HEK293T (cell line): ENCODE data around the gene STK39.

Experiments used
- CTCF ChIA-PET: fragments of 350-600 bp; formaldehyde crosslinking; extraction: SDS; loops from one replicate; lab custom pipeline; 2021; ENCODE audit warnings: antibody characterized with exemption, inconsistent platforms; lab: Yijun Ruan, JAX
- POLR2A ChIA-PET: fragments of 350-600 bp; formaldehyde crosslinking; extraction: SDS; loops from one replicate; lab custom pipeline; 2020; ENCODE audit warnings: antibody characterized with exemption, inconsistent platforms; lab: Yijun Ruan, JAX
- DNase-seq: peaks from one replicate; pipeline ENCODE4 v3.0.0; 2012; ENCODE audit warnings: mixed read lengths; ENCODE audit errors: extremely low spot score
- ARNT ChIP-seq: fragments of 450-650 bp; IDR thresholded peaks from 2 replicates; pipeline ENCODE4 v1.6.1; 2017; ENCODE audit warnings: mild to moderate bottlenecking
- BHLHE40 ChIP-seq: fragments of 450-650 bp; IDR thresholded peaks from 2 replicates; pipeline ENCODE4 v1.6.1; 2016; ENCODE audit warnings: mild to moderate bottlenecking, moderate library complexity, borderline replicate concordance
- CTBP1 ChIP-seq: fragments of 450-650 bp; IDR thresholded peaks from 2 replicates; pipeline ENCODE4 v1.6.1; 2016; ENCODE audit warnings: borderline replicate concordance
- ELF4 ChIP-seq: fragments of 450-650 bp; IDR thresholded peaks from 2 replicates; pipeline ENCODE4 v1.6.1; 2017; ENCODE audit warnings: antibody characterized with exemption
- FOXA1 ChIP-seq: fragments of 450-650 bp; IDR thresholded peaks from 2 replicates; pipeline ENCODE4 v1.6.1; 2016; ENCODE audit warnings: mild to moderate bottlenecking
- FOXK2 ChIP-seq: fragments of 450-650 bp; IDR thresholded peaks from 2 replicates; pipeline ENCODE4 v1.6.1; 2016; ENCODE audit warnings: mild to moderate bottlenecking
- FOXM1 ChIP-seq: fragments of 450-650 bp; IDR thresholded peaks from 2 replicates; pipeline ENCODE4 v1.6.1; 2017; ENCODE audit warnings: mild to moderate bottlenecking, borderline replicate concordance
- HDGF ChIP-seq: fragments of 450-650 bp; IDR thresholded peaks from 2 replicates; pipeline ENCODE4 v1.6.1; 2017; ENCODE audit warnings: antibody characterized with exemption, borderline replicate concordance
- L3MBTL2 ChIP-seq: fragments of 450-650 bp; conservative IDR thresholded peaks from 2 replicates; pipeline ENCODE4 v1.6.1; 2016; ENCODE audit warnings: mild to moderate bottlenecking
- LEF1 ChIP-seq: fragments of 450-650 bp; IDR thresholded peaks from 2 replicates; pipeline ENCODE4 v1.6.1; 2017; ENCODE audit warnings: mild to moderate bottlenecking, borderline replicate concordance
- NFRKB ChIP-seq: fragments of 450-650 bp; IDR thresholded peaks from 2 replicates; pipeline ENCODE4 v1.6.1; 2016; ENCODE audit warnings: mild to moderate bottlenecking, moderate library complexity
- SP1 ChIP-seq: fragments of 450-650 bp; IDR thresholded peaks from 2 replicates; pipeline ENCODE4 v1.6.1; 2017
- SUZ12 ChIP-seq: fragments of 450-650 bp; IDR thresholded peaks from 2 replicates; pipeline ENCODE4 v1.6.1; 2016; ENCODE audit warnings: mild to moderate bottlenecking
- TARDBP ChIP-seq: fragments of 450-650 bp; IDR thresholded peaks from 2 replicates; pipeline ENCODE4 v1.6.1; 2016
- ZNF384 ChIP-seq: fragments of 450-650 bp; IDR thresholded peaks from 2 replicates; pipeline ENCODE4 v1.6.1; 2016
- TF ChIP-seq, protein P1 (sequence below): fragments of 450-650 bp; IDR thresholded peaks from 2 replicates; pipeline ENCODE4 v1.6.1; 2016

STK39 gene

DNA sequence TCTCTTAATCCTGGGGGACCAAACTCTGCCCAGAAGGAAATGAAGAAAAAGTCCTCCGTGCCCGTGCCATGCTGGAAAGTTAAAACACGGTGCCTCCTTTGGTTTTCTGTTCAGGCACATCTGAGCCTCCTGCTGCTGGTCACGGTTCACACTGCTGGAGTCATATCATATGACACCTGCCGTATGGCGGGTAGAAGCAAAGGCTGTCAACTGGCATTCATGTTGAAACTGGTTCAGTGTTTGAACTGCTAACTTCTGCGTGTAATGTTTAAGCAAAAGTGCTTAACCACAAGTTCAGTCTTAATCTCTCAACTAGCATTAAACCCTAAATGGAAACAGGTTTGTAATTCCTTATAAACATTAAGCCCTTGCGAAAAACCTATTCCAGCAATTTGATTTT is 3.1 kb downstream of the STK39 start:
- CTCF ChIA-PET: no interaction called here
- peak; percentile 57 for DNase-seq
- POLR2A ChIA-PET: no interaction called here
- TF ChIP-seq, protein P1, sequence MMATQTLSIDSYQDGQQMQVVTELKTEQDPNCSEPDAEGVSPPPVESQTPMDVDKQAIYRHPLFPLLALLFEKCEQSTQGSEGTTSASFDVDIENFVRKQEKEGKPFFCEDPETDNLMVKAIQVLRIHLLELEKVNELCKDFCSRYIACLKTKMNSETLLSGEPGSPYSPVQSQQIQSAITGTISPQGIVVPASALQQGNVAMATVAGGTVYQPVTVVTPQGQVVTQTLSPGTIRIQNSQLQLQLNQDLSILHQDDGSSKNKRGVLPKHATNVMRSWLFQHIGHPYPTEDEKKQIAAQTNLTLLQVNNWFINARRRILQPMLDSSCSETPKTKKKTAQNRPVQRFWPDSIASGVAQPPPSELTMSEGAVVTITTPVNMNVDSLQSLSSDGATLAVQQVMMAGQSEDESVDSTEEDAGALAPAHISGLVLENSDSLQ: peak; percentile 28; the same call in 1 of the 2 replicates
- TF ChIP-seq L3MBTL2: peak; percentile 74
- TF ChIP-seq CTBP1: no peak

DNA sequence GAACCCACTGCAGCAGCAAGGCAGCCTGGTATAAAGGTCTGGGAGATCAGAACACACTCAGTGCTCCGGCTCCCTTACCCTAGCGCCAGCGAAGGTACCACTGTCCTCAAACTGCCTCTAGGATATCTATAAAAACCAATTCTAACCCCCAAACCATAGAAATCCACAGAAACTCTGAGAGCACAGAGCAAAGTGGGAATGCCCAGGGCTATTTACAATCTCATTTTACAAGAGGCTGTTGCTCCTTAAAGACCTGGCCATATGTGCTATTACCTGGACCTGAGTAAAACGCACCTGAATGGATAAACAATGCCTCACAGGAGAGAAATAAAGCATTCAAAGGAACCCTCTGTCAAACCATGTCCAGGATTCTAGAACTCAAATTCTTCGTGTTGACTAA is 4.3 kb downstream of the STK39 start:
- ChIA-PET POLR2A (no interaction called here), CTCF (no interaction called here)

DNA sequence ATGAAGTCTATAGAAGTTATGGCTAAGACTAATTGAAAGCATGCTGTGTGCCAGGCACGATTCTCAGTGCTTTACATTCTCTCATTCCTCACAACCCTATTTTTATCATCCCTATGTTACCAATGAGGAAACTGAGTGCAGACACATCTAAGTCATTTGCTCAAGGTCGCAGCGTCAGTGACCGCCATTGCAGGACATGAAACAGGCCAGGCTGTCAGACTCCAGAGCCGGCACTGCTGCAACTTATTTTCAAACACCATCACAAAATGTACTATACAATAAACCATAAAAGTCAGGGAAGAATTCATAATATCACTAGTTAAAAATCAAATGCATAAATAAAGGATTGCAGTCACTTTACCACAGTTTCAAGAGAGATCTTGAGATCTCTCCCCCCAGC is 5.6 kb downstream of the STK39 start:
- no peak for DNase-seq
- TF ChIP-seq HDGF (no peak), FOXK2 (no peak), ZNF384 (no peak), NFRKB (no peak), BHLHE40 (no peak), L3MBTL2 (no peak), CTBP1 (no peak), LEF1 (no peak), ELF4 (no peak), SUZ12 (no peak), SP1 (no peak), FOXA1 (no peak), FOXM1 (no peak), TARDBP (no peak), ARNT (no peak)
- TF ChIP-seq, protein P1: no peak
- CTCF ChIA-PET: no interaction called here
- POLR2A ChIA-PET: no interaction called here

More for the DNA sequence above, 4.3 kb downstream of the STK39 start:
- TF ChIP-seq ELF4 (no peak), FOXK2 (no peak), BHLHE40 (no peak)
- DNase-seq: no peak

DNA sequence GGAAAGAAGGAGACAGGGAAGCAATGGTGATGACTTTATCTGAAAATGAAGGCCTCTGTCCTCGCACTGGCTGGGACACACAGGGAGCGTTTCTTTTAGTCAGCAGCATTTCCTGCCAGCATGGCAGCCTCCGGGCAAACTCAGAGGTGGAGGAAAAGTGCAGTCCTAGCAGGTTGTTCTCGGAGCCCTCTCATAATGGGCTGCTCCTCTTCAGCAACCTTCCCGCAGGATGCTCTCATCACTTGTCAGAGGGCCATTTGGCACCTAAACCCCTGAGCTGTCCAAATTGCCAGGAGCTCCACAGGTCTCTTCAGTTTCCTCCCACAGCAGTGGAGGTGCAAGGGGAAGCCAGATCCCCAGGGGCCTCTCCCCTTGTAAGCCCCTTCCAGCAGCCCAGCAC is 6.2 kb downstream of the STK39 start:
- CTCF ChIA-PET: interaction anchor here (0.6 kb wide), 1 partner anchor 123 kb away, joined by 5 read pairs; no protein-coding TSS in a partner anchor
- no peak for DNase-seq

GRCh38 chr2:168239281-168239680 is 8.1 kb downstream of the STK39 start:
- POLR2A ChIA-PET: no interaction called here
- no peak for TF ChIP-seq LEF1
- TF ChIP-seq BHLHE40: no peak
- no peak for TF ChIP-seq HDGF
- TF ChIP-seq SP1: no peak
- no peak for TF ChIP-seq NFRKB
- TF ChIP-seq, protein P1: no peak
- TF ChIP-seq FOXA1: no peak
- TF ChIP-seq FOXM1: no peak
- TF ChIP-seq SUZ12: no peak
- no peak for TF ChIP-seq FOXK2
- TF ChIP-seq ZNF384: no peak
- TF ChIP-seq TARDBP: no peak
- no peak for TF ChIP-seq ELF4
- TF ChIP-seq ARNT: no peak
- TF ChIP-seq L3MBTL2: no peak
- TF ChIP-seq CTBP1: no peak
- DNase-seq: no peak
- CTCF ChIA-PET: no interaction called here

More for the DNA sequence above, 6.2 kb downstream of the STK39 start:
- POLR2A ChIA-PET: no interaction called here
- TF ChIP-seq FOXM1 (no peak), CTBP1 (no peak), LEF1 (no peak), ZNF384 (no peak), NFRKB (no peak), FOXA1 (no peak), FOXK2 (no peak), L3MBTL2 (no peak), HDGF (no peak), SUZ12 (no peak), ELF4 (no peak), BHLHE40 (no peak), SP1 (no peak), ARNT (no peak), TARDBP (no peak)
- TF ChIP-seq, protein P1: no peak

DNA sequence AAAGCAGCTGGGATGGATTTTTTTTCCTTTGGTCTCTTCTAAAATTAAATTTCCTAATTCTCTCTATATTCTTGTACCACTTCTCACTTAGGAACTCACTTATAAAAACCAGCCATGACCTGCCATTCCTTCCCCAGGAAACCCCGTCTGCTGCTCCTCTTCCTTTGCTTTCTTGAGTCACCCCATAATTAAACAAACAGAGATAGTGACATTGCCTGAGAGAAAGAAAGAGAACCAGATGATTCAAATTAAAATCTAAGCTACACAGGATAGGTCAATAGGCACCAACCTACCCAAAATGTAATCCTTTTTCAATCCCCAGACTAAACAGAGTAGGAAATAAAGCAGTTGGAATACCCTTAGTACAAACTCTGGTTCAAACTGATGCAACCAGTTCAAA is 9.7 kb downstream of the STK39 start:
- ChIA-PET POLR2A (no interaction called here), CTCF (no interaction called here)
- TF ChIP-seq SP1: no peak
- TF ChIP-seq LEF1: no peak
- no peak for TF ChIP-seq CTBP1
- TF ChIP-seq L3MBTL2: no peak
- no peak for TF ChIP-seq SUZ12
- DNase-seq: no peak
